ENCODE measurements around the gene IFT27.

The IFT27 gene

GRCh38 chr22:36775964-36776669 lies at the start of gene IFT27:
Gene IFT27, minus strand, starts transcription at chr22:36776119. Its CDS starts 412 bp downstream, at chr22:36775707.
- DNase-seq, result peak; percentile 100

- DNase-seq, result no peak
Observed at GRCh38 chr22:36824655-36825054, 48.7 kb upstream of the IFT27 start.

GRCh38 chr22:36823186-36823839 lies 47.4 kb upstream of the IFT27 start:
- no peak for DNase-seq

- no peak for DNase-seq
Observed at GRCh38 chr22:36822581-36822980, 46.7 kb upstream of the IFT27 start.

GRCh38 chr22:36819112-36819511 lies 43.2 kb upstream of the IFT27 start:
- DNase-seq, result no peak

- no peak for DNase-seq
Observed at GRCh38 chr22:36818010-36818642, 42.2 kb upstream of the IFT27 start.

- no peak for DNase-seq
Observed at GRCh38 chr22:36817525-36817848, 41.6 kb upstream of the IFT27 start.

- DNase-seq, result no peak
Observed at GRCh38 chr22:36816636-36817524, 41.0 kb upstream of the IFT27 start, which contains the start of gene PVALB. Gene PVALB, minus strand, starts transcription at chr22:36817035. Its CDS starts 30 bp downstream, at chr22:36817005.

- no peak for DNase-seq
Observed at GRCh38 chr22:36816339-36816635, 40.4 kb upstream of the IFT27 start.

- DNase-seq, result no peak
Observed at GRCh38 chr22:36815558-36816338, 39.8 kb upstream of the IFT27 start.

- no peak for DNase-seq
Observed at GRCh38 chr22:36814801-36815200, 38.9 kb upstream of the IFT27 start.

GRCh38 chr22:36811094-36811800 lies 35.3 kb upstream of the IFT27 start:
- no peak for DNase-seq

GRCh38 chr22:36809351-36809750 lies 33.4 kb upstream of the IFT27 start:
- DNase-seq, result no peak

GRCh38 chr22:36808721-36809344 lies 32.9 kb upstream of the IFT27 start:
- DNase-seq, result no peak

- DNase-seq, result no peak
Observed at GRCh38 chr22:36807627-36808026, 31.7 kb upstream of the IFT27 start.

- DNase-seq, result no peak
Observed at GRCh38 chr22:36806835-36807234, 30.9 kb upstream of the IFT27 start.

- DNase-seq, result no peak
Observed at GRCh38 chr22:36803358-36803757, 27.4 kb upstream of the IFT27 start.

GRCh38 chr22:36798674-36799066 lies 22.8 kb upstream of the IFT27 start:
- no peak for DNase-seq

GRCh38 chr22:36797911-36798673 lies 22.2 kb upstream of the IFT27 start:
- DNase-seq, result peak; percentile 34

GRCh38 chr22:36797374-36797773 lies 21.5 kb upstream of the IFT27 start:
- DNase-seq, result no peak
